Hepatic stellate cell (primary cell): ENCODE data around the gene SNCA.
A peak's percentile ranks its signal among the peaks of the same experiment; 100 is the strongest.

Source experiments
- DNase-seq: peaks from one replicate; pipeline ENCODE4 v3.0.0; 2011; ENCODE audit warnings: low spot score

Gene SNCA

GRCh38 chr4:89836897-89837384, at the start of gene SNCA:
SNCA (minus strand) TSS chr4:89837161; CDS start chr4:89835667, 1,494 bp downstream.
- peak; percentile 18 for DNase-seq

GRCh38 chr4:89879215-89879614, 42.3 kb upstream of the SNCA start:
- no peak for DNase-seq

- no peak for DNase-seq
Observed at GRCh38 chr4:89878611-89879010, 41.6 kb upstream of the SNCA start.

- DNase-seq, result no peak
Observed at GRCh38 chr4:89876548-89876947, 39.6 kb upstream of the SNCA start.

GRCh38 chr4:89871211-89871610, 34.2 kb upstream of the SNCA start:
- DNase-seq, result no peak

GRCh38 chr4:89868999-89869589, 32.1 kb upstream of the SNCA start:
- DNase-seq, result no peak

- DNase-seq, result no peak
Observed at GRCh38 chr4:89868276-89868675, 31.3 kb upstream of the SNCA start.

GRCh38 chr4:89863533-89863932, 26.6 kb upstream of the SNCA start:
- no peak for DNase-seq

GRCh38 chr4:89860971-89861370, 24.0 kb upstream of the SNCA start:
- no peak for DNase-seq

GRCh38 chr4:89855236-89855635, 18.3 kb upstream of the SNCA start:
- DNase-seq, result no peak

GRCh38 chr4:89847571-89848325, 10.8 kb upstream of the SNCA start:
- DNase-seq, result no peak

- no peak for DNase-seq
Observed at GRCh38 chr4:89839558-89839957, 2.6 kb upstream of the SNCA start.

GRCh38 chr4:89837993-89838390, 1.0 kb upstream of the SNCA start:
- DNase-seq, result no peak

GRCh38 chr4:89837385-89837992, 528 bp upstream of the SNCA start:
- peak; percentile 7 for DNase-seq

GRCh38 chr4:89836031-89836745, 773 bp downstream of the SNCA start:
- no peak for DNase-seq

GRCh38 chr4:89835413-89835812, 1.5 kb downstream of the SNCA start:
- no peak for DNase-seq

GRCh38 chr4:89834486-89835209, 2.3 kb downstream of the SNCA start:
- no peak for DNase-seq

GRCh38 chr4:89829470-89830138, 7.4 kb downstream of the SNCA start:
- no peak for DNase-seq

GRCh38 chr4:89823416-89823815, 13.5 kb downstream of the SNCA start:
- DNase-seq, result no peak

- DNase-seq, result no peak
Observed at GRCh38 chr4:89821612-89822011, 15.3 kb downstream of the SNCA start.

- DNase-seq, result no peak
Observed at GRCh38 chr4:89820010-89820409, 17.0 kb downstream of the SNCA start.
